HG03159 (cell line): ENCODE data around the gene CHKB.

Experiments
- ATAC-seq: cut with Tn5 transposase; IDR thresholded peaks from one replicate; pipeline ENCODE4 v1.9.1; 2021; ENCODE audit warnings: mild to moderate bottlenecking, moderate library complexity; ENCODE audit not compliant: unreplicated experiment

The CHKB gene

GRCh38 chr22:50576070-50576469, 6.6 kb downstream of the CHKB start:
- ATAC-seq: no peak

- no peak for ATAC-seq
Observed at GRCh38 chr22:50575426-50575941, 7.2 kb downstream of the CHKB start.

GRCh38 chr22:50574383-50574755, 8.3 kb downstream of the CHKB start:
- ATAC-seq: no peak

- no peak for ATAC-seq
Observed at GRCh38 chr22:50573491-50574382, 8.9 kb downstream of the CHKB start.

- ATAC-seq: no peak
Observed at GRCh38 chr22:50572965-50573364, 9.7 kb downstream of the CHKB start.

GRCh38 chr22:50571264-50572175, 11.1 kb downstream of the CHKB start:
- ATAC-seq: no peak

- ATAC-seq: no peak
Observed at GRCh38 chr22:50570861-50571260, 11.8 kb downstream of the CHKB start.

- ATAC-seq: no peak
Observed at GRCh38 chr22:50569896-50570535, 12.6 kb downstream of the CHKB start.

GRCh38 chr22:50569041-50569459, 13.6 kb downstream of the CHKB start:
- ATAC-seq: no peak

- no peak for ATAC-seq
Observed at GRCh38 chr22:50568626-50569025, 14.0 kb downstream of the CHKB start.

- no peak for ATAC-seq
Observed at GRCh38 chr22:50567721-50568252, 14.9 kb downstream of the CHKB start.

GRCh38 chr22:50564289-50564688, 18.4 kb downstream of the CHKB start:
- no peak for ATAC-seq

- no peak for ATAC-seq
Observed at GRCh38 chr22:50563413-50564160, 19.1 kb downstream of the CHKB start.

- ATAC-seq: peak; percentile 93
Observed at GRCh38 chr22:50562523-50563412, 19.9 kb downstream of the CHKB start, which contains the start of gene SYCE3. SYCE3 (minus strand) TSS chr22:50562919; CDS start chr22:50556405, 6,514 bp downstream.

GRCh38 chr22:50561401-50562358, 21.0 kb downstream of the CHKB start:
- ATAC-seq: no peak

- no peak for ATAC-seq
Observed at GRCh38 chr22:50560034-50560433, 22.6 kb downstream of the CHKB start.

GRCh38 chr22:50556703-50557102, 25.9 kb downstream of the CHKB start:
- no peak for ATAC-seq

GRCh38 chr22:50553310-50553709, 29.3 kb downstream of the CHKB start:
- no peak for ATAC-seq
